ENCODE data around the gene SH3BP4.

SH3BP4 gene

DNA sequence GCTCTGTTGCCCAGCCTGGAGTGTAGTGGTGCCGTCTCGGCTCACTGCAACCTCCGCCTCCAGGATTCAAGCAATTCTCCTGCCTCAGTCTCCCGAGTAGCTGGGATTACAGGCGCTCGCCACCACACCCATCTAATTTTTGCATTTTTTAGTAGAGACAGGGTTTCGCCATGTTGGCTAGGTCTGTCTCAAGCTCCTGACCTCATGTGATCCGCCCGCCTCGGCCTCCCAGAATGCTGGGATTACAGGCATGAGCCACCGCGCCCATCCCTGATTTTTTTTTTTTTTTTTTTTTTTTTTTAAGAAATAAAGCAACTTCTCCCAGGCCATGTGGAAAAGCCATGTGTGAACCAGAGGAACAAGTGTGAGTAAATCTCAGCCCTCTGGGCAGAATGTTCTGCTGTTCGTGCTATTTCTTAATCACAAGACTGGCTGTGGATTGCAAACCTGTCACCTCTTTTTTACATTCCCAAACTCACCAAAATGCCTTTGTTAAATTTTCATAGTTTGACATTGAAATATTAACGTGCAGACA lies 6.4 kb upstream of the SH3BP4 start:
- H3K4me2 ChIP-seq (ENCODE audit: low read length) = no peak overlapping the region
- no peaks in the 10 kb centered on the region for H3K9me3 ChIP-seq (ENCODE audit: insufficient read depth, low read length)
- no peaks in the 10 kb centered on the region for H3K27me3 ChIP-seq (ENCODE audit: low read depth, low read length)
- no peaks in the 10 kb centered on the region for H3K4me1 ChIP-seq (ENCODE audit: low read length)
- no peak overlapping the region for H2AFZ ChIP-seq (ENCODE audit: low read depth, low read length)
- no peaks in the 10 kb centered on the region for H3K36me3 ChIP-seq (replicated peaks; ENCODE audit: low read depth, low read length)
- H3K4me3 ChIP-seq (ENCODE audit: low read length) = no peak overlapping the region
- TF ChIP-seq EZH2phosphoT487 (IDR thresholded peaks at IDR 0.05; ENCODE audit: low read depth) (no peak), CTCF (IDR thresholded peaks at IDR 0.05; ENCODE audit: low read depth, low read length) (no peak)
- H3K27ac ChIP-seq (ENCODE audit: low read length) = no peak overlapping the region
- H4K20me1 ChIP-seq (ENCODE audit: insufficient read depth, low read length) = no peaks in the 10 kb centered on the region
- no peak overlapping the region for H3K9ac ChIP-seq (ENCODE audit: low read length)
- no peaks in the 10 kb centered on the region for H3K79me2 ChIP-seq (ENCODE audit: low read length)

DNA sequence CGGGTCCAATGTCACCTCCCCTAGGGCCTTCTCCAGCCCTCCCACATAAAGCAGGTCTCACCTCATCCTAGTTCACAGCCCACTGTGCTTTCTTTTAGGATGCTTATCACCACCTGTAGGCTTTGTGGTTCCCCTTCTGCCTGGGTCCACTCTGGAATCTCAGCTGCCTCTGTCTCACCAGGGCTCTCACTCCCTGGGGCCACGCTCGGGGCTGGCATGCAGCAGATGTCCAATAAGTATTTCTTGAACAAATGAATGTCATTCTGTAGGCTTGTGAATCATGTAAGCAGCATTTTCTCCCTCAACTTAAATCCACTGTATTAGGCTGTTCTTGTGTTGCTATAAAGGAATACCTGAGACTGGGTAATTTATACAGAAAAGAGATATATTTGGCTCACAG lies 4.3 kb upstream of the SH3BP4 start:
- Histone ChIP-seq H3K4me3 (ENCODE audit: low read length) (no peak overlapping the region), H3K9ac (ENCODE audit: low read length) (no peak overlapping the region), H3K4me2 (ENCODE audit: low read length) (no peak overlapping the region), H3K27me3 (ENCODE audit: low read depth, low read length) (no peaks in the 10 kb centered on the region), H3K79me2 (ENCODE audit: low read length) (no peaks in the 10 kb centered on the region), H3K9me3 (ENCODE audit: insufficient read depth, low read length) (no peaks in the 10 kb centered on the region), H4K20me1 (ENCODE audit: insufficient read depth, low read length) (no peaks in the 10 kb centered on the region), H3K27ac (ENCODE audit: low read length) (no peak overlapping the region), H3K36me3 (replicated peaks; ENCODE audit: low read depth, low read length) (no peaks in the 10 kb centered on the region), H2AFZ (ENCODE audit: low read depth, low read length) (no peak overlapping the region), H3K4me1 (ENCODE audit: low read length) (no peaks in the 10 kb centered on the region)
- no peak for TF ChIP-seq CTCF (IDR thresholded peaks at IDR 0.05; ENCODE audit: low read depth, low read length)
- no peak for TF ChIP-seq EZH2phosphoT487 (IDR thresholded peaks at IDR 0.05; ENCODE audit: low read depth)

- H3K9ac ChIP-seq (ENCODE audit: low read length) = no peak overlapping the region
- H3K27ac ChIP-seq (ENCODE audit: low read length) = no peak overlapping the region
- no peaks in the 10 kb centered on the region for H3K27me3 ChIP-seq (ENCODE audit: low read depth, low read length)
- TF ChIP-seq CTCF (IDR thresholded peaks at IDR 0.05; ENCODE audit: low read depth, low read length) (no peak), EZH2phosphoT487 (IDR thresholded peaks at IDR 0.05; ENCODE audit: low read depth) (no peak)
- no peaks in the 10 kb centered on the region for H3K9me3 ChIP-seq (ENCODE audit: insufficient read depth, low read length)
- no peaks in the 10 kb centered on the region for H3K4me1 ChIP-seq (ENCODE audit: low read length)
- no peaks in the 10 kb centered on the region for H3K36me3 ChIP-seq (replicated peaks; ENCODE audit: low read depth, low read length)
- no peak overlapping the region for H3K4me3 ChIP-seq (ENCODE audit: low read length)
- no peak overlapping the region for H2AFZ ChIP-seq (ENCODE audit: low read depth, low read length)
- H3K79me2 ChIP-seq (ENCODE audit: low read length) = no peaks in the 10 kb centered on the region
- no peak overlapping the region for H3K4me2 ChIP-seq (ENCODE audit: low read length)
- no peaks in the 10 kb centered on the region for H4K20me1 ChIP-seq (ENCODE audit: insufficient read depth, low read length)
Observed at GRCh38 chr2:234949762-234950434, 1.9 kb upstream of the SH3BP4 start.

GRCh38 chr2:234950435-234950729 lies 1.4 kb upstream of the SH3BP4 start:
- no peaks in the 10 kb centered on the region for H3K36me3 ChIP-seq (replicated peaks; ENCODE audit: low read depth, low read length)
- no peaks in the 10 kb centered on the region for H4K20me1 ChIP-seq (ENCODE audit: insufficient read depth, low read length)
- H3K27ac ChIP-seq (ENCODE audit: low read length) = no peak overlapping the region
- no peaks in the 10 kb centered on the region for H3K27me3 ChIP-seq (ENCODE audit: low read depth, low read length)
- no peak overlapping the region for H3K4me2 ChIP-seq (ENCODE audit: low read length)
- no peak overlapping the region for H3K4me3 ChIP-seq (ENCODE audit: low read length)
- no peak overlapping the region for H2AFZ ChIP-seq (ENCODE audit: low read depth, low read length)
- no peaks in the 10 kb centered on the region for H3K4me1 ChIP-seq (ENCODE audit: low read length)
- TF ChIP-seq CTCF (IDR thresholded peaks at IDR 0.05; ENCODE audit: low read depth, low read length) = no peak
- TF ChIP-seq EZH2phosphoT487 (IDR thresholded peaks at IDR 0.05; ENCODE audit: low read depth) = no peak
- H3K79me2 ChIP-seq (ENCODE audit: low read length) = no peaks in the 10 kb centered on the region
- H3K9me3 ChIP-seq (ENCODE audit: insufficient read depth, low read length) = no peaks in the 10 kb centered on the region
- H3K9ac ChIP-seq (ENCODE audit: low read length) = no peak overlapping the region
